Right lobe of liver (tissue), 6 donors: ENCODE measurements around the gene THUMPD3. TPM values are rescaled to one million over a fixed set of nuclear protein-coding genes. Genes with fewer than 3 reads are reported as not detected.
A peak's percentile ranks its signal among the peaks of the same experiment; 100 is the strongest.

ENCODE experiments used
- ATAC-seq, 4 donors: fragments of 200-7000 bp; cut with Tn5 transposase; one replicate each; pipeline ENCODE4 v1.9.1; 2020; ENCODE audit warnings: mild to moderate bottlenecking in 4 of 4, moderate library complexity in 4 of 4
- DNase-seq, 3 donors: peaks; one replicate each; pipeline ENCODE4 v3.0.0-alpha.2; 2020
- H3K27ac ChIP-seq, 3 donors: fragments of 200-600 bp; one replicate each; pipeline ENCODE4 v1.8.0; 2022
- H3K27me3 ChIP-seq, 2 donors: fragments of 200-600 bp; one replicate each; pipeline ENCODE4 v1.8.0; 2022
- H3K36me3 ChIP-seq, 4 donors: fragments of 200-600 bp; sonication (generic) in 1 of 4; one replicate each; pipeline versions ENCODE4 v1.5.1 to v1.8.0; 2017 to 2022; ENCODE audit warnings: control low read depth in 1 of 4
- H3K4me1 ChIP-seq, 4 donors: fragments of 200-600 bp; sonication (generic) in 1 of 4; one replicate each; pipeline versions ENCODE4 v1.5.1 to v1.8.0; 2017 to 2022; ENCODE audit warnings: control low read depth in 1 of 4
- H3K4me3 ChIP-seq, 3 donors: fragments of 200-600 bp; one replicate each; pipeline ENCODE4 v1.8.0; 2022
- H3K9me3 ChIP-seq, 4 donors: fragments of 200-600 bp; sonication (generic) in 1 of 4; one replicate each; pipeline versions ENCODE4 v1.5.1 to v1.8.0; 2017 to 2022; ENCODE audit warnings: control low read depth in 1 of 4
- CTCF ChIP-seq, 4 donors: fragments of 200-600 bp in 3 of 4; fragments of 450-650 bp in 1 of 4; IDR thresholded peaks; one replicate each; pipeline versions ENCODE4 v1.5.1 to v1.8.0; 2016 to 2022; ENCODE audit warnings: antibody characterized with exemption in 4 of 4, mild to moderate bottlenecking in 2 of 4
- POLR2A ChIP-seq: fragments of 450-650 bp; IDR thresholded peaks from one replicate; pipeline ENCODE4 v1.6.1; 2017; ENCODE audit warnings: antibody characterized with exemption, mild to moderate bottlenecking
- WGBS: methylation state at CpG from one replicate; pipeline ENCODE4 v1.1.6; 2018; ENCODE audit warnings: low coverage, low lambda C conversion rate; ENCODE audit not compliant: insufficient coverage; ENCODE audit errors: missing lambda C conversion rate; 5-methylcytosine and 5-hydroxymethylcytosine counted together
- intact Hi-C, 2 donors: fragments of 100-400 bp; cut with DNase I; formaldehyde crosslinking; loops; one replicate each; pipeline versions ENCODE4 v1.11.2 to v1.14.1; 2022
- total RNA-seq, 6 experiments: library from RNA; depleted of rRNA in 2 of 6; stranded (reverse); fragments of >200 nt in 2 of 6; fragmentation: NEBNext Ultra II Directional in 3 of 6; extraction: Animal tissue kit (Norgen Biotek cat#: 25700) in 3 of 6; gene quantifications; one replicate each; pipeline versions ENCODE4 v1.1.0 to v1.2.4, GENCODE V29; 2016 to 2023
- donor health status: DM: no; HTN: yes; CAD: no.
- donor health status: DM: no; HTN: no; CAD: no.
- donor health status: DM: no; HTN: no; CAD: no.
- donor health status: DM: no; HTN: yes; CAD: no.
- donor health status: DM: no; HTN: yes; CAD: no.

THUMPD3 gene
- total RNA-seq, 6 experiments from 2014 or later, result 19.0 to 23.4 (median 21.2) TPM

GRCh38 chr3:9408546-9408945 is 45.7 kb downstream of the THUMPD3 start:
- TF ChIP-seq CTCF (IDR thresholded peaks at IDR 0.05) (no peak), POLR2A (no peak)
- WGBS, result 53% methylated on average over 1 of the region's 1 CpG

GRCh38 chr3:9409981-9410854 is 47.4 kb downstream of the THUMPD3 start:
- peaks cover 0 to 68% (median 11%) of the 10 kb centered on the region in 4 donors for H3K4me1 ChIP-seq

More at GRCh38 chr3:9408546-9408945, 45.7 kb downstream of the THUMPD3 start:
- no peaks in the 10 kb centered on the region for H3K27me3 ChIP-seq
- H3K9me3 ChIP-seq, result no peaks in the 10 kb centered on the region
- no peak for DNase-seq
- H3K4me3 ChIP-seq, result no peak overlapping the region
- no peak overlapping the region for H3K27ac ChIP-seq
- ATAC-seq, result no peak
- intact Hi-C loops, result no loop called here
- H3K4me1 ChIP-seq, result peaks cover 0 to 74% (median 17%) of the 10 kb centered on the region in 4 donors
- H3K36me3 ChIP-seq, result no peaks in the 10 kb centered on the region

GRCh38 chr3:9411302-9411701 is 48.4 kb downstream of the THUMPD3 start:
- Histone ChIP-seq H3K27me3 (no peaks in the 10 kb centered on the region), H3K9me3 (no peaks in the 10 kb centered on the region), H3K27ac (peak overlapping the region in 1 of 3 donors; percentile 20), H3K4me3 (no peak overlapping the region), H3K4me1 (peaks cover 0 to 73% (median 15%) of the 10 kb centered on the region in 4 donors), H3K36me3 (no peaks in the 10 kb centered on the region)
- WGBS, result 84% methylated on average over 1 of the region's 1 CpG
- no peak for DNase-seq
- no peak for ATAC-seq
- TF ChIP-seq POLR2A, result no peak
- no peak for TF ChIP-seq CTCF (IDR thresholded peaks at IDR 0.05)
- intact Hi-C loops, result no loop called here

More at GRCh38 chr3:9409981-9410854, 47.4 kb downstream of the THUMPD3 start:
- ATAC-seq, result no peak
- Histone ChIP-seq H3K9me3 (no peaks in the 10 kb centered on the region), H3K27me3 (no peaks in the 10 kb centered on the region), H3K27ac (peak overlapping the region in 1 of 3 donors; percentile 24), H3K36me3 (no peaks in the 10 kb centered on the region), H3K4me3 (no peak overlapping the region)
- no peak for TF ChIP-seq POLR2A
- no peak for TF ChIP-seq CTCF (IDR thresholded peaks at IDR 0.05)
- WGBS, result 61% methylated on average over 6 of the region's 6 CpGs
- DNase-seq, result no peak
- intact Hi-C loops, result no loop called here

GRCh38 chr3:9412293-9412692 is 49.4 kb downstream of the THUMPD3 start:
- Histone ChIP-seq H3K36me3 (no peaks in the 10 kb centered on the region), H3K4me1 (peaks cover 0 to 79% (median 19%) of the 10 kb centered on the region in 4 donors), H3K4me3 (no peak overlapping the region), H3K27me3 (no peaks in the 10 kb centered on the region), H3K9me3 (no peaks in the 10 kb centered on the region), H3K27ac (peak overlapping the region in 1 of 3 donors; percentile 20)
- ATAC-seq (no peak), DNase-seq (no peak)
- 30% methylated on average over 1 of the region's 1 CpG for WGBS
- TF ChIP-seq POLR2A, result no peak
- no peak for TF ChIP-seq CTCF (IDR thresholded peaks at IDR 0.05)
- intact Hi-C loops, result no loop called here
